GM23338 (cell line): Measurements from ENCODE around the gene TRIM22. TPM values are rescaled to one million over a fixed set of nuclear protein-coding genes. Genes with fewer than 3 reads are reported as not detected.

Experiments
- ATAC-seq: fragments of 200-7000 bp; cut with Tn5 transposase; 3 replicates; pipeline ENCODE4 v1.9.1; 2020
- DNase-seq: peaks from one replicate; pipeline ENCODE4 v3.0.0-alpha.2; 2015; ENCODE audit warnings: low spot score
- H2AFZ ChIP-seq: fragments of 200-600 bp; sonication (generic); 2 replicates; pipeline ENCODE4 v1.8.0; 2016; ENCODE audit warnings: antibody characterized with exemption, mild to moderate bottlenecking, moderate library complexity
- H3F3A ChIP-seq: fragments of 200-600 bp; sonication (generic); replicated peaks from 2 replicates; pipeline ENCODE4 v1.8.0; 2017; ENCODE audit warnings: antibody characterized with exemption, mixed run types, low read depth
- H3K27ac ChIP-seq: fragments of 200-600 bp; sonication (generic); 2 replicates; pipeline ENCODE4 v1.6.1; 2016; ENCODE audit warnings: low read depth
- H3K27me3 ChIP-seq: fragments of 200-600 bp; sonication (generic); 2 replicates; pipeline ENCODE4 v1.8.0; 2016; ENCODE audit warnings: mild to moderate bottlenecking, mixed run types, moderate library complexity; ENCODE audit not compliant: insufficient read depth
- H3K36me3 ChIP-seq: fragments of 200-600 bp; sonication (generic); 2 replicates; pipeline ENCODE4 v1.8.0; 2016; ENCODE audit warnings: mild to moderate bottlenecking; ENCODE audit not compliant: insufficient read depth
- H3K4me1 ChIP-seq: fragments of 200-600 bp; sonication (generic); 2 replicates; pipeline ENCODE4 v1.8.0; 2016; ENCODE audit warnings: mild to moderate bottlenecking, moderate library complexity; ENCODE audit not compliant: insufficient read depth
- H3K4me2 ChIP-seq: fragments of 200-600 bp; sonication (generic); 2 replicates; pipeline ENCODE4 v1.7.1; 2017; ENCODE audit warnings: mixed run types
- H3K4me3 ChIP-seq: fragments of 200-600 bp; sonication (generic); 2 replicates; pipeline ENCODE4 v1.6.1; 2016; ENCODE audit warnings: mixed run types
- H3K79me2 ChIP-seq: fragments of 200-600 bp; sonication (generic); replicated peaks from 2 replicates; pipeline ENCODE4 v1.8.0; 2017; ENCODE audit warnings: mild to moderate bottlenecking; ENCODE audit not compliant: insufficient read depth
- H3K9me2 ChIP-seq: fragments of 200-600 bp; sonication (generic); 2 replicates; pipeline ENCODE4 v1.8.0; 2017; ENCODE audit not compliant: insufficient read depth
- H4K20me1 ChIP-seq: fragments of 200-600 bp; sonication (generic); replicated peaks from 2 replicates; pipeline ENCODE4 v1.8.0; 2017; ENCODE audit warnings: mild to moderate bottlenecking; ENCODE audit not compliant: insufficient read depth
- H3K27ac Mint-ChIP-seq: 2 replicates; pipeline ENCODE4 v1.8.0; 2020; ENCODE audit warnings: inconsistent platforms, mild to moderate bottlenecking, moderate library complexity, mixed read lengths
- H3K27me3 Mint-ChIP-seq: 3 replicates; pipeline ENCODE4 v1.8.0; 2022; ENCODE audit warnings: low read depth, mild to moderate bottlenecking, moderate library complexity, mixed read lengths, inconsistent platforms; ENCODE audit not compliant: insufficient read depth, poor library complexity
- H3K36me3 Mint-ChIP-seq: 3 replicates; pipeline ENCODE4 v1.8.0; 2021; ENCODE audit warnings: low read depth, mild to moderate bottlenecking, inconsistent platforms, moderate library complexity, mixed read lengths
- H3K4me1 Mint-ChIP-seq: 3 replicates; pipeline ENCODE4 v1.8.0; 2020; ENCODE audit warnings: mild to moderate bottlenecking, inconsistent platforms, mixed read lengths
- H3K4me3 Mint-ChIP-seq: 3 replicates; pipeline ENCODE4 v1.8.0; 2021; ENCODE audit warnings: moderate library complexity, mild to moderate bottlenecking, inconsistent platforms, mixed read lengths
- H3K9me3 Mint-ChIP-seq: 3 replicates; pipeline ENCODE4 v1.8.0; 2020; ENCODE audit warnings: moderate library complexity, mild to moderate bottlenecking, inconsistent platforms, mixed read lengths
- CREB1 ChIP-seq: fragments of 250-450 bp; sonication (Bioruptor Pico); IDR thresholded peaks from 2 replicates; pipeline ENCODE4 v1.5.0; 2020; ENCODE audit warnings: low read depth, mild to moderate bottlenecking, moderate library complexity
- CTCF ChIP-seq, 2 experiments: fragments of 200-600 bp in 1 of 2; sonication (generic) in 1 of 2; conservative IDR thresholded peaks; 2 replicates each; pipeline versions ENCODE4 v1.5.1 to v1.6.1; 2016 to 2017; ENCODE audit warnings: antibody characterized with exemption in 2 of 2, low read depth in 2 of 2, mild to moderate bottlenecking in 2 of 2, moderate library complexity in 1 of 2
- EZH2 ChIP-seq: fragments of 200-600 bp; sonication (generic); IDR thresholded peaks from one replicate; pipeline ENCODE4 v1.8.0; 2017; ENCODE audit warnings: antibody characterized with exemption, mild to moderate bottlenecking, low read depth; ENCODE audit not compliant: unreplicated experiment
- EZH2phosphoT487 ChIP-seq: fragments of 200-600 bp; sonication (generic); IDR thresholded peaks from one replicate; pipeline ENCODE4 v1.8.1; 2018; ENCODE audit warnings: antibody characterized with exemption; ENCODE audit not compliant: unreplicated experiment
- JUNB ChIP-seq: IDR thresholded peaks from one replicate; pipeline ENCODE4 v1.6.1; 2016; ENCODE audit warnings: antibody characterized with exemption; ENCODE audit not compliant: unreplicated experiment
- NANOG ChIP-seq: IDR thresholded peaks from 2 replicates; pipeline ENCODE4 v1.6.1; 2016; ENCODE audit warnings: antibody characterized with exemption, borderline replicate concordance
- POLR2AphosphoS5 ChIP-seq: IDR thresholded peaks from 2 replicates; pipeline ENCODE4 v1.6.1; 2016; ENCODE audit warnings: antibody characterized with exemption, low read depth
- ZNF114 ChIP-seq: fragments of 250-450 bp; sonication (Bioruptor Pico); IDR thresholded peaks from 2 replicates; pipeline ENCODE4 v1.5.0; 2020; ENCODE audit warnings: mild to moderate bottlenecking, moderate library complexity
- ZNF331 ChIP-seq: fragments of 250-450 bp; sonication (Bioruptor Pico); IDR thresholded peaks from 2 replicates; pipeline ENCODE4 v1.5.0; 2020; ENCODE audit warnings: low read depth, mild to moderate bottlenecking, moderate library complexity
- ZNF462 ChIP-seq: fragments of 250-450 bp; sonication (Bioruptor Pico); IDR thresholded peaks from 2 replicates; pipeline ENCODE4 v1.5.0; 2020; ENCODE audit warnings: mild to moderate bottlenecking, moderate library complexity
- polyA plus RNA-seq: library from polyadenylated mRNA; unstranded; fragments of >200 nt; fragmentation: Nextera tagmentation; extraction: Ambion mirVana; gene quantifications from 2 replicates; pipeline ENCODE4 v1.2.1, GENCODE V29; 2016
- total RNA-seq: library from RNA; depleted of rRNA; stranded (reverse); fragments of >200 nt; shearing (Covaris generic); gene quantifications from 2 replicates; pipeline ENCODE4 v1.2.3, GENCODE V29; 2014

TRIM22 gene
- total and polyA plus RNA-seq, 2 experiments from 2014 or later, result 23.9 to 41.1 TPM

GRCh38 chr11:5719703-5720495 lies 30.3 kb downstream of the TRIM22 start:
- Histone ChIP-seq H3K4me1 (no peaks in the 10 kb centered on the region), H3F3A (no peaks in the 10 kb centered on the region), H3K27ac (no peak overlapping the region), H3K9me2 (peaks cover 7% of the 10 kb centered on the region; the same call in 1 of the 2 replicates), H3K4me2 (no peak overlapping the region), H3K4me3 (no peak overlapping the region), H3K27me3 (no peaks in the 10 kb centered on the region), H3K79me2 (no peaks in the 10 kb centered on the region), H4K20me1 (no peaks in the 10 kb centered on the region), H3K36me3 (no peaks in the 10 kb centered on the region), H2AFZ (no peak overlapping the region)
- H3K27me3 Mint-ChIP-seq, result peaks cover 3% of the 10 kb centered on the region
- peaks cover 5% of the 10 kb centered on the region; the same call in 2 of the 3 replicates for H3K9me3 Mint-ChIP-seq
- no peaks in the 10 kb centered on the region for H3K4me1 Mint-ChIP-seq
- DNase-seq, result no peak
- no peak overlapping the region for H3K4me3 Mint-ChIP-seq
- TF ChIP-seq JUNB (no peak), CTCF (conservative IDR thresholded peaks at IDR 0.05; ENCODE audit: low read depth in 2 of 2) (no peak), ZNF462 (CRISPR knock-in tag) (no peak), EZH2 (no peak), EZH2phosphoT487 (no peak), ZNF114 (CRISPR knock-in tag) (no peak), CREB1 (no peak), NANOG (no peak), ZNF331 (CRISPR knock-in tag) (no peak), POLR2AphosphoS5 (no peak)
- peaks cover 2% of the 10 kb centered on the region; the same call in 1 of the 3 replicates for H3K36me3 Mint-ChIP-seq
- no peak overlapping the region for H3K27ac Mint-ChIP-seq
- no peak for ATAC-seq
